RPMI7951 (cell line): ENCODE measurements around the gene SMIM29. TPM values are rescaled to one million over a fixed set of nuclear protein-coding genes. Genes with fewer than 3 reads are reported as not detected.
"Not testable (repeated sequence)": the region's sequence is repeated elsewhere in the genome, so short reads cannot be mapped to it uniquely, and the experiment has no call there.

Source experiments
- DNase-seq: peaks from one replicate; pipeline ENCODE4 v3.0.0-alpha.2; 2012; ENCODE audit warnings: low read depth
- total RNA-seq: library from RNA; depleted of rRNA; stranded (reverse); fragments of >200 nt; shearing (Covaris generic); gene quantifications from 2 replicates; pipeline ENCODE4 v1.2.3, GENCODE V29; 2014

The SMIM29 gene
- total RNA-seq, 1 experiment from 2014 or later: 84.0 TPM

GRCh38 chr6:34269132-34269531 lies 20.3 kb upstream of the SMIM29 start:
- not testable (repeated sequence) for DNase-seq

GRCh38 chr6:34267746-34268145 lies 18.9 kb upstream of the SMIM29 start:
- DNase-seq: no peak

- DNase-seq: not testable (repeated sequence)
These were observed 14.7 kb upstream of the SMIM29 start for GRCh38 chr6:34263484-34263883.

GRCh38 chr6:34260576-34261267 lies 11.9 kb upstream of the SMIM29 start:
- no peak for DNase-seq

- no peak for DNase-seq
These were observed 10.8 kb upstream of the SMIM29 start for GRCh38 chr6:34259529-34260069.

- DNase-seq: not testable (repeated sequence)
These were observed 3.6 kb upstream of the SMIM29 start for GRCh38 chr6:34252395-34252794.

GRCh38 chr6:34249469-34250261 lies 859 bp upstream of the SMIM29 start:
- DNase-seq: no peak

GRCh38 chr6:34248198-34248726 lies 544 bp downstream of the SMIM29 start:
- peak; percentile 63 for DNase-seq

- DNase-seq: no peak
These were observed 1.2 kb downstream of the SMIM29 start for GRCh38 chr6:34247481-34248197.

GRCh38 chr6:34246563-34247391 lies 2.0 kb downstream of the SMIM29 start:
- peak; percentile 79 for DNase-seq

GRCh38 chr6:34246249-34246562 lies 2.6 kb downstream of the SMIM29 start:
- DNase-seq: no peak

GRCh38 chr6:34245761-34246140 lies 3.1 kb downstream of the SMIM29 start:
- not testable (repeated sequence) for DNase-seq

- DNase-seq: not testable (repeated sequence)
These were observed 3.6 kb downstream of the SMIM29 start for GRCh38 chr6:34245032-34245760.

GRCh38 chr6:34243901-34244884 lies 4.6 kb downstream of the SMIM29 start:
- DNase-seq: peak; percentile 98

GRCh38 chr6:34243131-34243771 lies 5.6 kb downstream of the SMIM29 start:
- peak; percentile 68 for DNase-seq

- DNase-seq: no peak
These were observed 6.3 kb downstream of the SMIM29 start for GRCh38 chr6:34242252-34243130.

GRCh38 chr6:34241351-34242215 lies 7.2 kb downstream of the SMIM29 start:
- DNase-seq: no peak
